ENCODE data around the gene PRPSAP1. TPM values are rescaled to one million over a fixed set of nuclear protein-coding genes. Genes with fewer than 3 reads are reported as not detected.

PRPSAP1 gene
- total RNA-seq, 1 donor from 2014 or later, result 45.2 TPM

GRCh38 chr17:76264425-76264754 lies 89.3 kb downstream of the PRPSAP1 start:
- Mint-ChIP-seq H3K27me3 (no peaks in the 10 kb centered on the region), H3K27ac (peak overlapping the region; percentile 87), H3K4me1 (peaks cover 50% of the 10 kb centered on the region), H3K9me3 (no peaks in the 10 kb centered on the region), H3K4me3 (peak overlapping the region; percentile 81), H3K36me3 (ENCODE audit: low read depth) (peaks cover 30% of the 10 kb centered on the region)
- DNase-seq, result no peak
- intact Hi-C loops (cut with micrococcal nuclease), result loop anchor here (1.0 to 10.0 kb wide), 5 partner anchors 8 to 480 kb away; partner anchors contain the start of genes RNF157 and UNK

- H3K4me1 Mint-ChIP-seq, result peaks cover 47% of the 10 kb centered on the region
- intact Hi-C loops (cut with micrococcal nuclease), result loop anchor here (1.0 to 10.0 kb wide), 5 partner anchors 8 to 479 kb away; partner anchors contain the start of genes RNF157 and UNK
Measured at GRCh38 chr17:76263896-76264295, 89.8 kb downstream of the PRPSAP1 start.

GRCh38 chr17:76262732-76263344 lies 90.9 kb downstream of the PRPSAP1 start:
- H3K4me3 Mint-ChIP-seq, result peak overlapping the region; percentile 81
- DNase-seq, result peak; percentile 82
- H3K36me3 Mint-ChIP-seq (ENCODE audit: low read depth), result peaks cover 19% of the 10 kb centered on the region
- peaks cover 41% of the 10 kb centered on the region for H3K4me1 Mint-ChIP-seq
- intact Hi-C loops (cut with micrococcal nuclease), result loop anchor here (10.0 kb wide), 1 partner anchor 478 kb away; the partner anchor contains the start of gene UNK
- H3K9me3 Mint-ChIP-seq, result no peaks in the 10 kb centered on the region
- H3K27ac Mint-ChIP-seq, result peak overlapping the region; percentile 87
- H3K27me3 Mint-ChIP-seq, result no peaks in the 10 kb centered on the region

More at GRCh38 chr17:76263896-76264295, 89.8 kb downstream of the PRPSAP1 start:
- H3K4me3 Mint-ChIP-seq, result peak overlapping the region; percentile 81
- DNase-seq, result peak; percentile 68
- peaks cover 26% of the 10 kb centered on the region for H3K36me3 Mint-ChIP-seq (ENCODE audit: low read depth)
- H3K27ac Mint-ChIP-seq, result peak overlapping the region; percentile 87
- H3K27me3 Mint-ChIP-seq, result no peaks in the 10 kb centered on the region
- H3K9me3 Mint-ChIP-seq, result no peaks in the 10 kb centered on the region

GRCh38 chr17:76261421-76262215 lies 92.1 kb downstream of the PRPSAP1 start:
- peak; percentile 77 for DNase-seq
- peaks cover 40% of the 10 kb centered on the region for H3K4me1 Mint-ChIP-seq
- peaks cover 11% of the 10 kb centered on the region for H3K36me3 Mint-ChIP-seq (ENCODE audit: low read depth)
- H3K4me3 Mint-ChIP-seq, result peak overlapping the region; percentile 81
- peak overlapping the region; percentile 87 for H3K27ac Mint-ChIP-seq
- intact Hi-C loops (cut with micrococcal nuclease), result loop anchor here (10.0 kb wide), 1 partner anchor 477 kb away; the partner anchor contains the start of gene UNK
- no peaks in the 10 kb centered on the region for H3K27me3 Mint-ChIP-seq
- peaks cover 4% of the 10 kb centered on the region for H3K9me3 Mint-ChIP-seq

- Mint-ChIP-seq H3K9me3 (peaks cover 4% of the 10 kb centered on the region), H3K36me3 (ENCODE audit: low read depth) (peaks cover 3% of the 10 kb centered on the region), H3K4me3 (no peak overlapping the region), H3K27me3 (no peaks in the 10 kb centered on the region), H3K27ac (peak overlapping the region; percentile 71), H3K4me1 (peaks cover 48% of the 10 kb centered on the region)
- intact Hi-C loops (cut with micrococcal nuclease), result loop anchor here (10.0 kb wide), 1 partner anchor 476 kb away; the partner anchor contains the start of gene UNK
- no peak for DNase-seq
Measured at GRCh38 chr17:76260669-76261068, 93.0 kb downstream of the PRPSAP1 start.

- no peak for DNase-seq
- H3K4me1 Mint-ChIP-seq, result peaks cover 52% of the 10 kb centered on the region
- no peak overlapping the region for H3K27ac Mint-ChIP-seq
- H3K4me3 Mint-ChIP-seq, result no peak overlapping the region
- no peaks in the 10 kb centered on the region for H3K27me3 Mint-ChIP-seq
- H3K36me3 Mint-ChIP-seq (ENCODE audit: low read depth), result peaks cover 3% of the 10 kb centered on the region
- peaks cover 4% of the 10 kb centered on the region for H3K9me3 Mint-ChIP-seq
- intact Hi-C loops (cut with micrococcal nuclease), result loop anchor here (10.0 kb wide), 1 partner anchor 475 kb away; the partner anchor contains the start of gene UNK
Measured at GRCh38 chr17:76260220-76260619, 93.5 kb downstream of the PRPSAP1 start.

Other genes with a start within 250 kb of the PRPSAP1 start
- gene FOXJ1, start 212.7 kb downstream of the PRPSAP1 start, total RNA-seq, result 0.07 and 0.35 TPM in 2 replicates
- 35.0 and 42.4 TPM in 2 replicates for gene RNF157, start 113.4 kb downstream of the PRPSAP1 start, total RNA-seq
- 184 and 189 TPM in 2 replicates for gene UBALD2, start 88.6 kb downstream of the PRPSAP1 start, total RNA-seq
- gene QRICH2, start 45.6 kb downstream of the PRPSAP1 start, total RNA-seq, result 2.2 and 2.5 TPM in 2 replicates
- 26.8 and 27.6 TPM in 2 replicates for gene SPHK1, start 30.7 kb upstream of the PRPSAP1 start, total RNA-seq
- 43.8 and 44.0 TPM in 2 replicates for gene UBE2O, start 99.2 kb upstream of the PRPSAP1 start, total RNA-seq
- not detected in 2 replicates for gene AANAT, start 113.7 kb upstream of the PRPSAP1 start, total RNA-seq
- 45.4 and 54.5 TPM in 2 replicates for gene RHBDF2, start 147.5 kb upstream of the PRPSAP1 start, total RNA-seq
- not detected in 2 replicates for gene CYGB, start 183.8 kb upstream of the PRPSAP1 start, total RNA-seq
- gene PRCD, start 186.1 kb upstream of the PRPSAP1 start, total RNA-seq, result not detected in 2 replicates
- gene ST6GALNAC2, start 231.9 kb upstream of the PRPSAP1 start, total RNA-seq, result not detected in 2 replicates

Measured in activated CD4-positive, alpha-beta T cell treated with anti-CD3 and anti-CD28 coated beads, Interleukin-2, amount 10 ng/mL, durations not matched to agents 24 days and 14 days (primary cell).